HL-60 (cell line): ENCODE measurements around the gene SLC39A6.

Source experiments
- DNase-seq, 2 experiments: peaks; one replicate each; pipeline ENCODE4 v3.0.0-alpha.2; 2010 to 2020; ENCODE audit warnings: low read depth in 1 of 2, low spot score in 1 of 2
- H3K27ac ChIP-seq: fragments of 250-450 bp; sonication (Bioruptor Pico); replicated peaks from 2 replicates; pipeline ENCODE4 v1.5.1; 2020; ENCODE audit warnings: mild to moderate bottlenecking, moderate library complexity
- H3K27me3 ChIP-seq: fragments of 250-450 bp; sonication (Bioruptor Pico); 2 replicates; pipeline ENCODE4 v1.5.1; 2021; ENCODE audit warnings: mild to moderate bottlenecking, moderate library complexity; ENCODE audit not compliant: insufficient read depth, poor library complexity, severe bottlenecking
- H3K4me3 ChIP-seq: replicated peaks from 2 replicates; pipeline ENCODE4 v1.5.1; 2011; ENCODE audit warnings: mild to moderate bottlenecking, control low read depth, low read length; ENCODE audit not compliant: insufficient read depth
- GABPA ChIP-seq: IDR thresholded peaks from 2 replicates; pipeline ENCODE4 v1.6.1; 2012; ENCODE audit warnings: low read depth
- POLR2AphosphoS5 ChIP-seq: IDR thresholded peaks from 2 replicates; pipeline ENCODE4 v1.6.1; 2012; ENCODE audit warnings: low read depth
- SPI1 ChIP-seq: IDR thresholded peaks from 2 replicates; pipeline ENCODE4 v1.6.1; 2012; ENCODE audit warnings: low read depth, mild to moderate bottlenecking, borderline replicate concordance
- TF ChIP-seq, protein P1 (sequence below): IDR thresholded peaks from one replicate; pipeline ENCODE4 v1.5.1; 2011; ENCODE audit warnings: low read length, control low read depth, inconsistent platforms; ENCODE audit not compliant: insufficient read depth
- TF ChIP-seq, protein P2 (sequence below): IDR thresholded peaks from 2 replicates; pipeline ENCODE4 v1.6.1; 2012; ENCODE audit warnings: low read depth; ENCODE audit not compliant: insufficient replicate concordance

SLC39A6 gene

DNA sequence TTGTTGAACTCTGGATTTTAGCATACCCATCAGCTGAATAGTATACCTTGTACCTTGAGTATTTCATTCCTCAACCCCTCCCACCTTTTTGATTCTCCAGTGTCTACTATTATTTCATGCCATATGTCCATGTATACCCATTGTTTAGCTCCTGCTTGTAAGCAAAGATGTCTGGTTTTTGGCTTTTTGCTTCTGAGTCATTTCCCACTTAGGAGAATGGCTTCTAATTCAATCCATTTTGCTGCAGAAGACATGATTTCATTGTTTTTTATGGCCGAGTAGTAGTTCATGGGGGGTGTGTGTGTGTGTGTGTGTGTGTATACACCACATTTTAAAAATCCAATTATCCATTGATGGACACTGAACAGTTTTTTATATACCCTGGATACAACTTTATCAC lies 33.8 kb upstream of the SLC39A6 start:
- Histone ChIP-seq H3K27me3 (no peaks in the 10 kb centered on the region), H3K4me3 (no peak overlapping the region), H3K27ac (no peak overlapping the region)
- DNase-seq = no peak
- TF ChIP-seq GABPA (no peak), SPI1 (no peak)
- TF ChIP-seq, protein P1, sequence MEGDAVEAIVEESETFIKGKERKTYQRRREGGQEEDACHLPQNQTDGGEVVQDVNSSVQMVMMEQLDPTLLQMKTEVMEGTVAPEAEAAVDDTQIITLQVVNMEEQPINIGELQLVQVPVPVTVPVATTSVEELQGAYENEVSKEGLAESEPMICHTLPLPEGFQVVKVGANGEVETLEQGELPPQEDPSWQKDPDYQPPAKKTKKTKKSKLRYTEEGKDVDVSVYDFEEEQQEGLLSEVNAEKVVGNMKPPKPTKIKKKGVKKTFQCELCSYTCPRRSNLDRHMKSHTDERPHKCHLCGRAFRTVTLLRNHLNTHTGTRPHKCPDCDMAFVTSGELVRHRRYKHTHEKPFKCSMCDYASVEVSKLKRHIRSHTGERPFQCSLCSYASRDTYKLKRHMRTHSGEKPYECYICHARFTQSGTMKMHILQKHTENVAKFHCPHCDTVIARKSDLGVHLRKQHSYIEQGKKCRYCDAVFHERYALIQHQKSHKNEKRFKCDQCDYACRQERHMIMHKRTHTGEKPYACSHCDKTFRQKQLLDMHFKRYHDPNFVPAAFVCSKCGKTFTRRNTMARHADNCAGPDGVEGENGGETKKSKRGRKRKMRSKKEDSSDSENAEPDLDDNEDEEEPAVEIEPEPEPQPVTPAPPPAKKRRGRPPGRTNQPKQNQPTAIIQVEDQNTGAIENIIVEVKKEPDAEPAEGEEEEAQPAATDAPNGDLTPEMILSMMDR = no peak

DNA sequence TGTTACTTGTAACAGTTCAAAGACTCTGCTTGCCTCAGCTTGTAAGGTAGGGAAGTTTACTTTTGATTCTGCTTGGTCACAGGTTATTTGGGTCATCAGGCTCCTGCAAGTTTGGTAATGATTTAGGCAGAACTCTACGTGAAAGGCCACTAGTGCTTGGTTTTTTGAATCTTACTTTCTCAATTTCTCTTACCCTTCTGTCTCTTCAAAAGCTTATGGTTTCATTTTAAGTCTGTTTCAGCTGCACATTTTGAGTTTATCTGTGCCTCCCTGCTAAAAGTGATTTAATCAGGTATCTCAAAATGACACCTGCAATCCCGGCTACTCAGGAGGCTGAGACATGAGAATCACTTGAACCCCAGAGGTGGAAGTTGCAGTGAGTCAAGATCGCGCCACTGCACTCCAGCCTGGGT lies 31.8 kb upstream of the SLC39A6 start:
- no peak for TF ChIP-seq GABPA
- TF ChIP-seq SPI1 = no peak
- TF ChIP-seq POLR2AphosphoS5 = no peak
- TF ChIP-seq, protein P2, sequence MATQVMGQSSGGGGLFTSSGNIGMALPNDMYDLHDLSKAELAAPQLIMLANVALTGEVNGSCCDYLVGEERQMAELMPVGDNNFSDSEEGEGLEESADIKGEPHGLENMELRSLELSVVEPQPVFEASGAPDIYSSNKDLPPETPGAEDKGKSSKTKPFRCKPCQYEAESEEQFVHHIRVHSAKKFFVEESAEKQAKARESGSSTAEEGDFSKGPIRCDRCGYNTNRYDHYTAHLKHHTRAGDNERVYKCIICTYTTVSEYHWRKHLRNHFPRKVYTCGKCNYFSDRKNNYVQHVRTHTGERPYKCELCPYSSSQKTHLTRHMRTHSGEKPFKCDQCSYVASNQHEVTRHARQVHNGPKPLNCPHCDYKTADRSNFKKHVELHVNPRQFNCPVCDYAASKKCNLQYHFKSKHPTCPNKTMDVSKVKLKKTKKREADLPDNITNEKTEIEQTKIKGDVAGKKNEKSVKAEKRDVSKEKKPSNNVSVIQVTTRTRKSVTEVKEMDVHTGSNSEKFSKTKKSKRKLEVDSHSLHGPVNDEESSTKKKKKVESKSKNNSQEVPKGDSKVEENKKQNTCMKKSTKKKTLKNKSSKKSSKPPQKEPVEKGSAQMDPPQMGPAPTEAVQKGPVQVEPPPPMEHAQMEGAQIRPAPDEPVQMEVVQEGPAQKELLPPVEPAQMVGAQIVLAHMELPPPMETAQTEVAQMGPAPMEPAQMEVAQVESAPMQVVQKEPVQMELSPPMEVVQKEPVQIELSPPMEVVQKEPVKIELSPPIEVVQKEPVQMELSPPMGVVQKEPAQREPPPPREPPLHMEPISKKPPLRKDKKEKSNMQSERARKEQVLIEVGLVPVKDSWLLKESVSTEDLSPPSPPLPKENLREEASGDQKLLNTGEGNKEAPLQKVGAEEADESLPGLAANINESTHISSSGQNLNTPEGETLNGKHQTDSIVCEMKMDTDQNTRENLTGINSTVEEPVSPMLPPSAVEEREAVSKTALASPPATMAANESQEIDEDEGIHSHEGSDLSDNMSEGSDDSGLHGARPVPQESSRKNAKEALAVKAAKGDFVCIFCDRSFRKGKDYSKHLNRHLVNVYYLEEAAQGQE = no peak
- TF ChIP-seq, protein P1 = no peak
- no peak for DNase-seq
- H3K27ac ChIP-seq = no peak overlapping the region
- no peaks in the 10 kb centered on the region for H3K27me3 ChIP-seq
- no peak overlapping the region for H3K4me3 ChIP-seq

DNA sequence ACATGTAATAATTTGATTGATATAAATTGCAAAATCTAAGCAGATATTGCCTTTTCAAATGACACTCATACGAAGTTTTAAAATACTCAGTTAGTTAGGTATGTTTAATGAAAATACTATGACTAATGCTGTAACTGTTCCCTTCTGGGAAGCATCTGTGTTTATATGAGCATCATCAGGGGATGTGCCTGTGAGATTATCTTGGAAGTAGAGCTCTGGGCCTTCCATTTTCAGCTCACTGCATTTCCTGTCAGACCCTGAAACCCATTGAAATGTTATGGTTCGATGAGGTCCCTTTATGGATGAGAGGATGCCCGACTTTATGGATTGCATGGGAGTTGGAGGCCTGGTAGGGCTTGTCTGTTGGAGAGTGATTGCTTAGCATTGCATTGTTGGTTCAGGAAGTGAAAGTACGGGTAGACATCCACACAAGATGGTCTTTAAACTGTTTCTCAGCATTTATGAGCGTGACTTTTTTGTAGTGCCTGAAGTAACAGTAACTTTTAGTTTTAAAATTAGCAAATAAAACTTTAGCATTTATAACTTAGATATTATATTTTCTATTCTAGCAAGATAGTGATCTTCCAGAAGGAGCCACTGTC lies 29.2 kb upstream of the SLC39A6 start:
- Histone ChIP-seq H3K27me3 (no peaks in the 10 kb centered on the region), H3K4me3 (no peak overlapping the region), H3K27ac (no peak overlapping the region)
- TF ChIP-seq SPI1 = no peak
- TF ChIP-seq, protein P2 = no peak
- TF ChIP-seq, protein P1 = no peak
- no peak for TF ChIP-seq POLR2AphosphoS5
- TF ChIP-seq GABPA = no peak
- DNase-seq = no peak

DNA sequence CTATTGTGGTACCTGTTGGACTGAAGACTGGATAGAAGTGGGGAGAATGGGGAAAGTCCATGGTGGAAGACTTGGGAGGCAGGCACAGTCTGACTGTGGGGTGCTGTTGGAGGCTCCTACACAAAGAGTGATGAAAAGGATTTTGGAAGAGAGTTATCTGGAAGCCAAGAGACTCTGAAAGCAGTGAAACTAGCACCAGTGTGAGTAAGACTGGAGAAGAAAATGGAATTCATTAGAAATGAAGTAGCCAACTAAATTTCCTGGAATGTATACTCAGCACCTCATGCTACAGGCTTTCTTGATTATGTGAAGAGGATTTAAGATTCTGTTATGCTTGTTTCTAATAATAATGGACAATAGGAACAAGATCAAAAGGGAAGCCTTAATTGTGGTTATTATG lies 28.3 kb upstream of the SLC39A6 start:
- TF ChIP-seq, protein P2 = no peak
- TF ChIP-seq, protein P1 = no peak
- no peak for TF ChIP-seq POLR2AphosphoS5
- no peak for TF ChIP-seq GABPA
- TF ChIP-seq SPI1 = no peak
- Histone ChIP-seq H3K27ac (no peak overlapping the region), H3K27me3 (no peaks in the 10 kb centered on the region), H3K4me3 (no peak overlapping the region)
- no peak for DNase-seq
